Cardiac muscle cell (in vitro differentiated cells and primary cell): Measurements from ENCODE around the gene DOCK4. TPM values are rescaled to one million over a fixed set of nuclear protein-coding genes. Genes with fewer than 3 reads are reported as not detected.

Source experiments
- DNase-seq, 2 donors: peaks; one replicate each; pipeline versions ENCODE4 v3.0.0 to v3.0.0-alpha.2; 2010 to 2017; ENCODE audit warnings: low read depth in 1 of 2, low spot score in 1 of 2
- H3K27ac ChIP-seq: fragments of 200-600 bp; sonication (generic); 2 replicates; pipeline ENCODE4 v1.5.1; 2016
- H3K27me3 ChIP-seq: fragments of 200-600 bp; sonication (generic); 2 replicates; pipeline ENCODE4 v1.6.0; 2016; ENCODE audit warnings: control low read depth
- H3K36me3 ChIP-seq: fragments of 200-600 bp; sonication (generic); 2 replicates; pipeline ENCODE4 v1.5.1; 2016; ENCODE audit warnings: control low read depth
- H3K4me1 ChIP-seq: fragments of 200-600 bp; sonication (generic); 2 replicates; pipeline ENCODE4 v1.8.1; 2017; ENCODE audit warnings: low read depth, mild to moderate bottlenecking, mixed run types
- H3K4me3 ChIP-seq: fragments of 200-600 bp; sonication (generic); 2 replicates; pipeline ENCODE4 v1.5.1; 2016; ENCODE audit warnings: mild to moderate bottlenecking
- H3K9me3 ChIP-seq: fragments of 200-600 bp; sonication (generic); 2 replicates; pipeline ENCODE4 v1.5.1; 2017; ENCODE audit warnings: low read depth, mild to moderate bottlenecking, control low read depth
- polyA plus RNA-seq: library from polyadenylated mRNA; unstranded; fragments of >200 nt; fragmentation: Nextera tagmentation; extraction: Ambion mirVana; gene quantifications from 2 replicates; pipeline ENCODE4 v1.2.1, GENCODE V29; 2016
- total RNA-seq: library from RNA; depleted of rRNA; stranded (reverse); fragments of >200 nt; gene quantifications from 2 replicates; pipeline ENCODE4 v1.2.3, GENCODE V29; 2016
- TF ChIP-seq, protein P1 (sequence below): IDR thresholded peaks from 2 replicates; pipeline ENCODE4 v1.5.1; 2012; ENCODE audit warnings: low read depth, mild to moderate bottlenecking, low read length

The DOCK4 gene
- total and polyA plus RNA-seq, 2 experiments from 2014 or later = 5.3 to 11.4 TPM

GRCh38 chr7:111708072-111708471 lies 498.1 kb downstream of the DOCK4 start:
- no peak overlapping the region for H3K27ac ChIP-seq
- H3K4me3 ChIP-seq = no peak overlapping the region
- TF ChIP-seq, protein P1, sequence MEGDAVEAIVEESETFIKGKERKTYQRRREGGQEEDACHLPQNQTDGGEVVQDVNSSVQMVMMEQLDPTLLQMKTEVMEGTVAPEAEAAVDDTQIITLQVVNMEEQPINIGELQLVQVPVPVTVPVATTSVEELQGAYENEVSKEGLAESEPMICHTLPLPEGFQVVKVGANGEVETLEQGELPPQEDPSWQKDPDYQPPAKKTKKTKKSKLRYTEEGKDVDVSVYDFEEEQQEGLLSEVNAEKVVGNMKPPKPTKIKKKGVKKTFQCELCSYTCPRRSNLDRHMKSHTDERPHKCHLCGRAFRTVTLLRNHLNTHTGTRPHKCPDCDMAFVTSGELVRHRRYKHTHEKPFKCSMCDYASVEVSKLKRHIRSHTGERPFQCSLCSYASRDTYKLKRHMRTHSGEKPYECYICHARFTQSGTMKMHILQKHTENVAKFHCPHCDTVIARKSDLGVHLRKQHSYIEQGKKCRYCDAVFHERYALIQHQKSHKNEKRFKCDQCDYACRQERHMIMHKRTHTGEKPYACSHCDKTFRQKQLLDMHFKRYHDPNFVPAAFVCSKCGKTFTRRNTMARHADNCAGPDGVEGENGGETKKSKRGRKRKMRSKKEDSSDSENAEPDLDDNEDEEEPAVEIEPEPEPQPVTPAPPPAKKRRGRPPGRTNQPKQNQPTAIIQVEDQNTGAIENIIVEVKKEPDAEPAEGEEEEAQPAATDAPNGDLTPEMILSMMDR = no peak
- H3K9me3 ChIP-seq = no peaks in the 10 kb centered on the region
- DNase-seq = no peak
- H3K36me3 ChIP-seq = no peaks in the 10 kb centered on the region
- no peaks in the 10 kb centered on the region for H3K27me3 ChIP-seq
- H3K4me1 ChIP-seq = no peaks in the 10 kb centered on the region

DNA sequence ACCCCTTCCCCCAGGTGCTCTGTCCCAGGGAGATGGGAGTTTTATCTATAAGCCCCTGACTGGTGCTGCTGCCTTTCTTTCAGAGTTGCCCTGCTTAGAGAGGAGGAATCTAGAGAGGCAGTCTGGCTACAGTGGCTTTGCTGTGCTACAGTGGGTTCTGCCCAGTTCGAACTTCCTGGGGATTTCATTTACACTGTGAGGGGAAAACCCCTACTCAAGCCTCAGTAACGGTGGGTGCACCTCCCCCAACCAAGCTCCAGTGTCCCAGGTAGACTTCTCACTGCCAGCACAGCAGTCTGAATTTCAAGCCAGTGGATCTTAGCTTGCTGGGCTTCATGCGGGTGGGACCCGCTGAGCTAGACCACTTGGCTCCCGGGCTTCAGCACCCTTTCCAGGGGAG lies 500.4 kb downstream of the DOCK4 start:
- H3K27me3 ChIP-seq = no peaks in the 10 kb centered on the region

GRCh38 chr7:111697771-111698170 lies 508.4 kb downstream of the DOCK4 start:
- DNase-seq = no peak
- Histone ChIP-seq H3K36me3 (no peaks in the 10 kb centered on the region), H3K4me3 (no peak overlapping the region), H3K9me3 (no peaks in the 10 kb centered on the region), H3K27ac (no peak overlapping the region), H3K4me1 (no peaks in the 10 kb centered on the region), H3K27me3 (no peaks in the 10 kb centered on the region)
- TF ChIP-seq, protein P1 = no peak

More for the DNA sequence above, 500.4 kb downstream of the DOCK4 start:
- Histone ChIP-seq H3K4me1 (no peaks in the 10 kb centered on the region), H3K27ac (no peak overlapping the region), H3K9me3 (no peaks in the 10 kb centered on the region), H3K4me3 (no peak overlapping the region), H3K36me3 (no peaks in the 10 kb centered on the region)
- DNase-seq = no peak
- TF ChIP-seq, protein P1 = no peak

- TF ChIP-seq, protein P1 = no peak
- no peak overlapping the region for H3K27ac ChIP-seq
- H3K27me3 ChIP-seq = no peaks in the 10 kb centered on the region
- no peak overlapping the region for H3K4me3 ChIP-seq
- no peaks in the 10 kb centered on the region for H3K4me1 ChIP-seq
- no peaks in the 10 kb centered on the region for H3K9me3 ChIP-seq
- no peak for DNase-seq
- no peaks in the 10 kb centered on the region for H3K36me3 ChIP-seq
These were observed 511.8 kb downstream of the DOCK4 start for GRCh38 chr7:111694376-111694775.

- Histone ChIP-seq H3K4me3 (no peak overlapping the region), H3K27me3 (peaks cover 5% of the 10 kb centered on the region), H3K4me1 (no peaks in the 10 kb centered on the region), H3K27ac (no peak overlapping the region), H3K9me3 (no peaks in the 10 kb centered on the region), H3K36me3 (no peaks in the 10 kb centered on the region)
- no peak for DNase-seq
- TF ChIP-seq, protein P1 = no peak
These were observed 515.7 kb downstream of the DOCK4 start for GRCh38 chr7:111690364-111691111.
